GM23338 (cell line): ENCODE data around the gene CCNG2. TPM values are rescaled to one million over a fixed set of nuclear protein-coding genes. Genes with fewer than 3 reads are reported as not detected.

Source experiments
- ATAC-seq: fragments of 200-7000 bp; cut with Tn5 transposase; 3 replicates; pipeline ENCODE4 v1.9.1; 2020
- DNase-seq: peaks from one replicate; pipeline ENCODE4 v3.0.0-alpha.2; 2015; ENCODE audit warnings: low spot score
- H2AFZ ChIP-seq: fragments of 200-600 bp; sonication (generic); 2 replicates; pipeline ENCODE4 v1.8.0; 2016; ENCODE audit warnings: antibody characterized with exemption, mild to moderate bottlenecking, moderate library complexity
- H3F3A ChIP-seq: fragments of 200-600 bp; sonication (generic); replicated peaks from 2 replicates; pipeline ENCODE4 v1.8.0; 2017; ENCODE audit warnings: antibody characterized with exemption, mixed run types, low read depth
- H3K27ac ChIP-seq: fragments of 200-600 bp; sonication (generic); 2 replicates; pipeline ENCODE4 v1.6.1; 2016; ENCODE audit warnings: low read depth
- H3K27me3 ChIP-seq: fragments of 200-600 bp; sonication (generic); 2 replicates; pipeline ENCODE4 v1.8.0; 2016; ENCODE audit warnings: mild to moderate bottlenecking, mixed run types, moderate library complexity; ENCODE audit not compliant: insufficient read depth
- H3K36me3 ChIP-seq: fragments of 200-600 bp; sonication (generic); 2 replicates; pipeline ENCODE4 v1.8.0; 2016; ENCODE audit warnings: mild to moderate bottlenecking; ENCODE audit not compliant: insufficient read depth
- H3K4me1 ChIP-seq: fragments of 200-600 bp; sonication (generic); 2 replicates; pipeline ENCODE4 v1.8.0; 2016; ENCODE audit warnings: mild to moderate bottlenecking, moderate library complexity; ENCODE audit not compliant: insufficient read depth
- H3K4me2 ChIP-seq: fragments of 200-600 bp; sonication (generic); 2 replicates; pipeline ENCODE4 v1.7.1; 2017; ENCODE audit warnings: mixed run types
- H3K4me3 ChIP-seq: fragments of 200-600 bp; sonication (generic); 2 replicates; pipeline ENCODE4 v1.6.1; 2016; ENCODE audit warnings: mixed run types
- H3K79me2 ChIP-seq: fragments of 200-600 bp; sonication (generic); replicated peaks from 2 replicates; pipeline ENCODE4 v1.8.0; 2017; ENCODE audit warnings: mild to moderate bottlenecking; ENCODE audit not compliant: insufficient read depth
- H3K9me2 ChIP-seq: fragments of 200-600 bp; sonication (generic); 2 replicates; pipeline ENCODE4 v1.8.0; 2017; ENCODE audit not compliant: insufficient read depth
- H4K20me1 ChIP-seq: fragments of 200-600 bp; sonication (generic); replicated peaks from 2 replicates; pipeline ENCODE4 v1.8.0; 2017; ENCODE audit warnings: mild to moderate bottlenecking; ENCODE audit not compliant: insufficient read depth
- H3K27ac Mint-ChIP-seq: 2 replicates; pipeline ENCODE4 v1.8.0; 2020; ENCODE audit warnings: inconsistent platforms, mild to moderate bottlenecking, moderate library complexity, mixed read lengths
- H3K27me3 Mint-ChIP-seq: 3 replicates; pipeline ENCODE4 v1.8.0; 2022; ENCODE audit warnings: low read depth, mild to moderate bottlenecking, moderate library complexity, mixed read lengths, inconsistent platforms; ENCODE audit not compliant: insufficient read depth, poor library complexity
- H3K36me3 Mint-ChIP-seq: 3 replicates; pipeline ENCODE4 v1.8.0; 2021; ENCODE audit warnings: low read depth, mild to moderate bottlenecking, inconsistent platforms, moderate library complexity, mixed read lengths
- H3K4me1 Mint-ChIP-seq: 3 replicates; pipeline ENCODE4 v1.8.0; 2020; ENCODE audit warnings: mild to moderate bottlenecking, inconsistent platforms, mixed read lengths
- H3K4me3 Mint-ChIP-seq: 3 replicates; pipeline ENCODE4 v1.8.0; 2021; ENCODE audit warnings: moderate library complexity, mild to moderate bottlenecking, inconsistent platforms, mixed read lengths
- H3K9me3 Mint-ChIP-seq: 3 replicates; pipeline ENCODE4 v1.8.0; 2020; ENCODE audit warnings: moderate library complexity, mild to moderate bottlenecking, inconsistent platforms, mixed read lengths
- CREB1 ChIP-seq: fragments of 250-450 bp; sonication (Bioruptor Pico); IDR thresholded peaks from 2 replicates; pipeline ENCODE4 v1.5.0; 2020; ENCODE audit warnings: low read depth, mild to moderate bottlenecking, moderate library complexity
- EZH2phosphoT487 ChIP-seq: fragments of 200-600 bp; sonication (generic); IDR thresholded peaks from one replicate; pipeline ENCODE4 v1.8.1; 2018; ENCODE audit warnings: antibody characterized with exemption; ENCODE audit not compliant: unreplicated experiment
- JUNB ChIP-seq: IDR thresholded peaks from one replicate; pipeline ENCODE4 v1.6.1; 2016; ENCODE audit warnings: antibody characterized with exemption; ENCODE audit not compliant: unreplicated experiment
- POLR2AphosphoS5 ChIP-seq: IDR thresholded peaks from 2 replicates; pipeline ENCODE4 v1.6.1; 2016; ENCODE audit warnings: antibody characterized with exemption, low read depth
- STAT1 ChIP-seq: IDR thresholded peaks from one replicate; pipeline ENCODE4 v1.6.1; 2016; ENCODE audit warnings: antibody characterized with exemption; ENCODE audit not compliant: unreplicated experiment
- ZNF114 ChIP-seq: fragments of 250-450 bp; sonication (Bioruptor Pico); IDR thresholded peaks from 2 replicates; pipeline ENCODE4 v1.5.0; 2020; ENCODE audit warnings: mild to moderate bottlenecking, moderate library complexity
- polyA plus RNA-seq: library from polyadenylated mRNA; unstranded; fragments of >200 nt; fragmentation: Nextera tagmentation; extraction: Ambion mirVana; gene quantifications from 2 replicates; pipeline ENCODE4 v1.2.1, GENCODE V29; 2016
- total RNA-seq: library from RNA; depleted of rRNA; stranded (reverse); fragments of >200 nt; shearing (Covaris generic); gene quantifications from 2 replicates; pipeline ENCODE4 v1.2.3, GENCODE V29; 2014
- TF ChIP-seq, protein P1 (sequence below): IDR thresholded peaks from one replicate; pipeline ENCODE4 v1.6.1; 2018; ENCODE audit warnings: antibody characterized with exemption; ENCODE audit not compliant: unreplicated experiment
- TF ChIP-seq, protein P2 (sequence below): fragments of 250-450 bp; sonication (Bioruptor Pico); IDR thresholded peaks from 2 replicates; pipeline ENCODE4 v1.5.0; 2020; ENCODE audit warnings: mild to moderate bottlenecking, moderate library complexity
- TF ChIP-seq, protein P3 (sequence below): IDR thresholded peaks from 2 replicates; pipeline ENCODE4 v1.6.1; 2016; ENCODE audit warnings: antibody characterized with exemption
- TF ChIP-seq, protein P4 (sequence below), 2 experiments: fragments of 200-600 bp in 1 of 2; sonication (generic) in 1 of 2; conservative IDR thresholded peaks; 2 replicates each; pipeline versions ENCODE4 v1.5.1 to v1.6.1; 2016 to 2017; ENCODE audit warnings: antibody characterized with exemption in 2 of 2, low read depth in 2 of 2, mild to moderate bottlenecking in 2 of 2, moderate library complexity in 1 of 2

Gene CCNG2
- total and polyA plus RNA-seq, 2 experiments from 2014 or later = 7.1 to 16.5 TPM

DNA sequence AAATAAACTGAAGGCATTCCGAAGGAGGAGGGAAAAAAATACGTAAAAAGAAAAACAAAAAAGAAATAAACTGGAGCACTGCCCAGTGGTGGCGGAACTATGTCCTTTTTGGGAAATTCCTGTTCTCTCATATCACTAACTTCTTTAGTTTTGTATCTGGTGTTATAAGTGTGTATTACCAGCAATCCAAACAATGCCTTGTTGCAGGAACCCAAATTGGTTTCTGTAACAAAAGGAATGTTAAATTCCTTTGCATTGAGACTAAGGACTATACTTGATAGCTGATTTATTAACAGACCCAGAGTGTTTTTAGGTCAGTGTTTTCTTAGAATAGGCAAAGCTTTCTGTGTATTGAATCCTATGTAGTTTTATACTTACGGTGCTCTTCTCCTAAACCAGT is 6.6 kb downstream of the CCNG2 start (continued):
- no peak for TF ChIP-seq EZH2phosphoT487
- no peak for TF ChIP-seq STAT1
- TF ChIP-seq, protein P1, sequence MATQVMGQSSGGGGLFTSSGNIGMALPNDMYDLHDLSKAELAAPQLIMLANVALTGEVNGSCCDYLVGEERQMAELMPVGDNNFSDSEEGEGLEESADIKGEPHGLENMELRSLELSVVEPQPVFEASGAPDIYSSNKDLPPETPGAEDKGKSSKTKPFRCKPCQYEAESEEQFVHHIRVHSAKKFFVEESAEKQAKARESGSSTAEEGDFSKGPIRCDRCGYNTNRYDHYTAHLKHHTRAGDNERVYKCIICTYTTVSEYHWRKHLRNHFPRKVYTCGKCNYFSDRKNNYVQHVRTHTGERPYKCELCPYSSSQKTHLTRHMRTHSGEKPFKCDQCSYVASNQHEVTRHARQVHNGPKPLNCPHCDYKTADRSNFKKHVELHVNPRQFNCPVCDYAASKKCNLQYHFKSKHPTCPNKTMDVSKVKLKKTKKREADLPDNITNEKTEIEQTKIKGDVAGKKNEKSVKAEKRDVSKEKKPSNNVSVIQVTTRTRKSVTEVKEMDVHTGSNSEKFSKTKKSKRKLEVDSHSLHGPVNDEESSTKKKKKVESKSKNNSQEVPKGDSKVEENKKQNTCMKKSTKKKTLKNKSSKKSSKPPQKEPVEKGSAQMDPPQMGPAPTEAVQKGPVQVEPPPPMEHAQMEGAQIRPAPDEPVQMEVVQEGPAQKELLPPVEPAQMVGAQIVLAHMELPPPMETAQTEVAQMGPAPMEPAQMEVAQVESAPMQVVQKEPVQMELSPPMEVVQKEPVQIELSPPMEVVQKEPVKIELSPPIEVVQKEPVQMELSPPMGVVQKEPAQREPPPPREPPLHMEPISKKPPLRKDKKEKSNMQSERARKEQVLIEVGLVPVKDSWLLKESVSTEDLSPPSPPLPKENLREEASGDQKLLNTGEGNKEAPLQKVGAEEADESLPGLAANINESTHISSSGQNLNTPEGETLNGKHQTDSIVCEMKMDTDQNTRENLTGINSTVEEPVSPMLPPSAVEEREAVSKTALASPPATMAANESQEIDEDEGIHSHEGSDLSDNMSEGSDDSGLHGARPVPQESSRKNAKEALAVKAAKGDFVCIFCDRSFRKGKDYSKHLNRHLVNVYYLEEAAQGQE = no peak
- TF ChIP-seq JUNB = no peak
- no peak for TF ChIP-seq POLR2AphosphoS5

DNA sequence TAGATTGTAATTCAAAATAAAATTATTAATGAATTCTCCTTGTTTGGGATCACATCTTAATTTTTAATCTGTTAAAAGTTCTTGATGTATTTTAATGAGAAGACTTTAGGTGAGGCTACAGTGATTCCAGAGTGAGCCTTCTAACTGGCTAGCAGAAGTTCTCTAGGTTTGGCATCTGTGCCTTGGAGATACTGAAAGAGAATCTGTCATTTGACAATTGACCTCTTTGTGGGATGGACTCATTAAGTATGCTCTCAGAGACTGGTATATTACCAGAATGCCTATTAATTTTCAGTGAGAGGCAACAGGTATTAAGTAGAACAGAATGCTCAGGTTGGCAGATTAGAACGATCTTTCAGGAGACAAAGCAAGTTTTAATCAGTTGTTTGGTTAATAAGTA is 10.2 kb downstream of the CCNG2 start:
- H3K4me1 ChIP-seq = no peaks in the 10 kb centered on the region
- H3K4me2 ChIP-seq = no peak overlapping the region
- H3F3A ChIP-seq = no peaks in the 10 kb centered on the region
- H3K79me2 ChIP-seq = no peaks in the 10 kb centered on the region
- H3K9me2 ChIP-seq = no peaks in the 10 kb centered on the region
- Mint-ChIP-seq H3K4me3 (no peak overlapping the region), H3K27ac (no peak overlapping the region), H3K9me3 (no peaks in the 10 kb centered on the region), H3K4me1 (no peaks in the 10 kb centered on the region), H3K27me3 (peaks cover 3% of the 10 kb centered on the region), H3K36me3 (peaks cover 31% of the 10 kb centered on the region)
- H3K4me3 ChIP-seq = no peak overlapping the region
- peaks cover 15% of the 10 kb centered on the region for H4K20me1 ChIP-seq
- ATAC-seq (no peak), DNase-seq (no peak)
- no peak overlapping the region for H3K27ac ChIP-seq
- peaks cover 41% of the 10 kb centered on the region for H3K36me3 ChIP-seq
- no peaks in the 10 kb centered on the region; the same call in 1 of the 2 replicates for H3K27me3 ChIP-seq
- no peak overlapping the region for H2AFZ ChIP-seq
- TF ChIP-seq, protein P2, sequence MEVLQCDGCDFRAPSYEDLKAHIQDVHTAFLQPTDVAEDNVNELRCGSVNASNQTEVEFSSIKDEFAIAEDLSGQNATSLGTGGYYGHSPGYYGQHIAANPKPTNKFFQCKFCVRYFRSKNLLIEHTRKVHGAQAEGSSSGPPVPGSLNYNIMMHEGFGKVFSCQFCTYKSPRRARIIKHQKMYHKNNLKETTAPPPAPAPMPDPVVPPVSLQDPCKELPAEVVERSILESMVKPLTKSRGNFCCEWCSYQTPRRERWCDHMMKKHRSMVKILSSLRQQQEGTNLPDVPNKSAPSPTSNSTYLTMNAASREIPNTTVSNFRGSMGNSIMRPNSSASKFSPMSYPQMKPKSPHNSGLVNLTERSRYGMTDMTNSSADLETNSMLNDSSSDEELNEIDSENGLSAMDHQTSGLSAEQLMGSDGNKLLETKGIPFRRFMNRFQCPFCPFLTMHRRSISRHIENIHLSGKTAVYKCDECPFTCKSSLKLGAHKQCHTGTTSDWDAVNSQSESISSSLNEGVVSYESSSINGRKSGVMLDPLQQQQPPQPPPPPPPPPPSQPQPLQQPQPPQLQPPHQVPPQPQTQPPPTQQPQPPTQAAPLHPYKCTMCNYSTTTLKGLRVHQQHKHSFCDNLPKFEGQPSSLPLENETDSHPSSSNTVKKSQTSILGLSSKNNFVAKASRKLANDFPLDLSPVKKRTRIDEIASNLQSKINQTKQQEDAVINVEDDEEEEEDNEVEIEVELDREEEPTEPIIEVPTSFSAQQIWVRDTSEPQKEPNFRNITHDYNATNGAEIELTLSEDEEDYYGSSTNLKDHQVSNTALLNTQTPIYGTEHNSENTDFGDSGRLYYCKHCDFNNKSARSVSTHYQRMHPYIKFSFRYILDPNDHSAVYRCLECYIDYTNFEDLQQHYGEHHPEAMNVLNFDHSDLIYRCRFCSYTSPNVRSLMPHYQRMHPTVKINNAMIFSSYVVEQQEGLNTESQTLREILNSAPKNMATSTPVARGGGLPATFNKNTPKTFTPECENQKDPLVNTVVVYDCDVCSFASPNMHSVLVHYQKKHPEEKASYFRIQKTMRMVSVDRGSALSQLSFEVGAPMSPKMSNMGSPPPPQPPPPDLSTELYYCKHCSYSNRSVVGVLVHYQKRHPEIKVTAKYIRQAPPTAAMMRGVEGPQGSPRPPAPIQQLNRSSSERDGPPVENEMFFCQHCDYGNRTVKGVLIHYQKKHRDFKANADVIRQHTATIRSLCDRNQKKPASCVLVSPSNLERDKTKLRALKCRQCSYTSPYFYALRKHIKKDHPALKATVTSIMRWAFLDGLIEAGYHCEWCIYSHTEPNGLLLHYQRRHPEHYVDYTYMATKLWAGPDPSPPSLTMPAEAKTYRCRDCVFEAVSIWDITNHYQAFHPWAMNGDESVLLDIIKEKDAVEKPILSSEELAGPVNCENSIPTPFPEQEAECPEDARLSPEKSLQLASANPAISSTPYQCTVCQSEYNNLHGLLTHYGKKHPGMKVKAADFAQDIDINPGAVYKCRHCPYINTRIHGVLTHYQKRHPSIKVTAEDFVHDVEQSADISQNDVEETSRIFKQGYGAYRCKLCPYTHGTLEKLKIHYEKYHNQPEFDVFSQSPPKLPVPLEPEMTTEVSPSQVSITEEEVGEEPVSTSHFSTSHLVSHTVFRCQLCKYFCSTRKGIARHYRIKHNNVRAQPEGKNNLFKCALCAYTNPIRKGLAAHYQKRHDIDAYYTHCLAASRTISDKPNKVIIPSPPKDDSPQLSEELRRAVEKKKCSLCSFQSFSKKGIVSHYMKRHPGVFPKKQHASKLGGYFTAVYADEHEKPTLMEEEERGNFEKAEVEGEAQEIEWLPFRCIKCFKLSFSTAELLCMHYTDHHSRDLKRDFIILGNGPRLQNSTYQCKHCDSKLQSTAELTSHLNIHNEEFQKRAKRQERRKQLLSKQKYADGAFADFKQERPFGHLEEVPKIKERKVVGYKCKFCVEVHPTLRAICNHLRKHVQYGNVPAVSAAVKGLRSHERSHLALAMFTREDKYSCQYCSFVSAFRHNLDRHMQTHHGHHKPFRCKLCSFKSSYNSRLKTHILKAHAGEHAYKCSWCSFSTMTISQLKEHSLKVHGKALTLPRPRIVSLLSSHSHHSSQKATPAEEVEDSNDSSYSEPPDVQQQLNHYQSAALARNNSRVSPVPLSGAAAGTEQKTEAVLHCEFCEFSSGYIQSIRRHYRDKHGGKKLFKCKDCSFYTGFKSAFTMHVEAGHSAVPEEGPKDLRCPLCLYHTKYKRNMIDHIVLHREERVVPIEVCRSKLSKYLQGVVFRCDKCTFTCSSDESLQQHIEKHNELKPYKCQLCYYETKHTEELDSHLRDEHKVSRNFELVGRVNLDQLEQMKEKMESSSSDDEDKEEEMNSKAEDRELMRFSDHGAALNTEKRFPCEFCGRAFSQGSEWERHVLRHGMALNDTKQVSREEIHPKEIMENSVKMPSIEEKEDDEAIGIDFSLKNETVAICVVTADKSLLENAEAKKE (CRISPR knock-in tag) = no peak
- TF ChIP-seq STAT1 (no peak), CREB1 (CRISPR knock-in tag) (no peak), ZNF114 (CRISPR knock-in tag) (no peak)
- TF ChIP-seq, protein P3, sequence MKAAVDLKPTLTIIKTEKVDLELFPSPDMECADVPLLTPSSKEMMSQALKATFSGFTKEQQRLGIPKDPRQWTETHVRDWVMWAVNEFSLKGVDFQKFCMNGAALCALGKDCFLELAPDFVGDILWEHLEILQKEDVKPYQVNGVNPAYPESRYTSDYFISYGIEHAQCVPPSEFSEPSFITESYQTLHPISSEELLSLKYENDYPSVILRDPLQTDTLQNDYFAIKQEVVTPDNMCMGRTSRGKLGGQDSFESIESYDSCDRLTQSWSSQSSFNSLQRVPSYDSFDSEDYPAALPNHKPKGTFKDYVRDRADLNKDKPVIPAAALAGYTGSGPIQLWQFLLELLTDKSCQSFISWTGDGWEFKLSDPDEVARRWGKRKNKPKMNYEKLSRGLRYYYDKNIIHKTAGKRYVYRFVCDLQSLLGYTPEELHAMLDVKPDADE = no peak
- TF ChIP-seq, protein P4, sequence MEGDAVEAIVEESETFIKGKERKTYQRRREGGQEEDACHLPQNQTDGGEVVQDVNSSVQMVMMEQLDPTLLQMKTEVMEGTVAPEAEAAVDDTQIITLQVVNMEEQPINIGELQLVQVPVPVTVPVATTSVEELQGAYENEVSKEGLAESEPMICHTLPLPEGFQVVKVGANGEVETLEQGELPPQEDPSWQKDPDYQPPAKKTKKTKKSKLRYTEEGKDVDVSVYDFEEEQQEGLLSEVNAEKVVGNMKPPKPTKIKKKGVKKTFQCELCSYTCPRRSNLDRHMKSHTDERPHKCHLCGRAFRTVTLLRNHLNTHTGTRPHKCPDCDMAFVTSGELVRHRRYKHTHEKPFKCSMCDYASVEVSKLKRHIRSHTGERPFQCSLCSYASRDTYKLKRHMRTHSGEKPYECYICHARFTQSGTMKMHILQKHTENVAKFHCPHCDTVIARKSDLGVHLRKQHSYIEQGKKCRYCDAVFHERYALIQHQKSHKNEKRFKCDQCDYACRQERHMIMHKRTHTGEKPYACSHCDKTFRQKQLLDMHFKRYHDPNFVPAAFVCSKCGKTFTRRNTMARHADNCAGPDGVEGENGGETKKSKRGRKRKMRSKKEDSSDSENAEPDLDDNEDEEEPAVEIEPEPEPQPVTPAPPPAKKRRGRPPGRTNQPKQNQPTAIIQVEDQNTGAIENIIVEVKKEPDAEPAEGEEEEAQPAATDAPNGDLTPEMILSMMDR (conservative IDR thresholded peaks at IDR 0.05; ENCODE audit: low read depth in 2 of 2) = no peak
